ENCODE measurements around the gene CHGA.

CHGA gene

DNA sequence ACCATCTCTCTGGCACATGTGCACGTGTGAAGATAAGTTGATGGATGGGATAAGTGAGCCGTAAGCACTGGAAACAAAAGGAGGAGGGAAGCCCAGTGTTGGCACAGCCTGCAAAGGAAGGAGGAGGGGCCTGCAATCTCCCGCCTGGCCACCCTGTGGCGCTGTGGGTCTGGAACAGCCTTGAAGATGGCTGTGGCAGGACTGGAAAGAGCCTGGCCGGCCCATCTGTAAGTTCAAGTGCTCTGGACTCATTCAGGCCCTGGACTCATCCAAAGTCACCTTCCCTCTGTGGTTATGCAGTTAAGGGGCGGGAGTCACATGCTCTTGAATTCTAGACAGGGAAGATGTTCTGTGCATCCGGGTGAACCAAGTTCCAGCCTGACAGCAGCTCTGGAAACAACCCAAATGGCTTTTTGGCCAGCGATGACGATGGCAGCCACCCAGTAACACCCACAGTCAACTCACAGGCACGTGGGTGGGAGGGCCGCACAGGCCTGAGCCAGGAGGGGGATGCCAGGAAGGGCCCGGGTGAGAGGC lies 50.4 kb downstream of the CHGA start:
- FAIRE-seq = no peak
- DNase-seq (ENCODE audit: extremely low spot score, insufficient read length, low read depth) = no peak

DNA sequence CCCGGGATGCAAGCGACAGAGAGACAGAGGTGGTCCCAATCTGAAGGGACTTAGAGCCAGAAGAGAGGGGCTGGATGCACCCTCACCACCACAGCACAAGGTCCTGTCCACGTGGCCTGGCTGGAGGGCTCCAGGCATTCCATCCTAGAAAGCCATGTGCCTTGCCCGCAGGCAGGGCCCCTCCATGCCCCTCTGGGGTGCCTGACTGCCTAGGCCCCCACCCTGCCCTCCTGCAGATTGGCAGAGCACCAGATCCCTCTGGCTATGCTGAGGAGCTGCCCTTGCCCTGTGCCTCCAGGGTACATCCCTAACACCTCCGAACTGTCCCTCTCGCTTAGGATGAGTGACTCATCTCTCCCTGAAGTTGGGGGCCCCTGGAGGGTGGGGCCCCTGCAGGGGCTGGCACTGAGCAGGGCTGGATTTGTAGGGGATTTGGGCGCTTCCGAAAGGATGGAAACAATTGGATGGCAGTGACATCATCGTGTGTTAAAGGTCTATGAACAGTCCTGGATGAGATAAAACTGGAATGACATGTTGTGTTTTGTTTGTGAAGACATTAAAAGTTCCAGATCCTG lies 50.9 kb downstream of the CHGA start:
- DNase-seq (ENCODE audit: extremely low spot score, insufficient read length, low read depth) = no peak
- no peak for FAIRE-seq

DNA sequence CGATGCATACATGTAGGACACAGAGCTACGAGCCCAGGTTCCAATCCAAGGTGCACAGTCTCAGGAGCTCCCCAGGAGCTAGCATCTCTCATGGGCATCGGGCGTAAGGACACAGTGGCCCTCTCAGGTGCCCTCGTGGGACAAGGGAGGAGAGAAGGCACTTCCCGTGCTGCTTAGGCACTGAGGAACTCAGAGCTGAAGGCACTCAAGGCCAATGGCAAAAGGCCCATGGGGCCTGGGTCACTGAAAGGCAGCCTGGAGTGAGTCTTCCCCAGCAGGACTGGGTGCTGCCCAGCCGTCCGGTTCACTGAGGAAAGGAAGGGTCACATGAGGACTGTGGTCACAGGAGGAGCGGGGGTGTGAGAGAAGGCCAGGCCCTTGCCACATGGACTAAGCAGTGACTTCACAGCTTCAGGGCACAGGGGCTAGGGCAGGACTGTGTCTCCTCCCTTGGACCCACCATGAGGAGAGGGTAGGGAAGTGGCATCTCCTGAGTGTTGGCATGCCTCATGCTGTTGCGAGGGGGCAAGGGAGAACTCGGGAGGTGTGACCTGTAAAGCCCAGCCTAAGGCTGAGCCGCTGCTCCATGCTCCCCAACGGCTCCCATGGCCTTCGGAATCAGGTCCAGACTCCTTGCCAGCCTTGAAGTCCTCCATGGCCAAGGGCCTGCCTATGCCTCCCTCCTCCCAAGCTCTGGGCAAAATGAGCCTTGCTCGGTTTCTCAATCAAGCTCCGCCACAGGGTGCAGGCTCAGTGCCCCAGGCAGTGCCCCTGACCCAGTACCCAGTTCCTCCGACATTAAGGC lies 51.8 kb downstream of the CHGA start:
- FAIRE-seq (no peak), DNase-seq (ENCODE audit: extremely low spot score, insufficient read length, low read depth) (no peak)

DNA sequence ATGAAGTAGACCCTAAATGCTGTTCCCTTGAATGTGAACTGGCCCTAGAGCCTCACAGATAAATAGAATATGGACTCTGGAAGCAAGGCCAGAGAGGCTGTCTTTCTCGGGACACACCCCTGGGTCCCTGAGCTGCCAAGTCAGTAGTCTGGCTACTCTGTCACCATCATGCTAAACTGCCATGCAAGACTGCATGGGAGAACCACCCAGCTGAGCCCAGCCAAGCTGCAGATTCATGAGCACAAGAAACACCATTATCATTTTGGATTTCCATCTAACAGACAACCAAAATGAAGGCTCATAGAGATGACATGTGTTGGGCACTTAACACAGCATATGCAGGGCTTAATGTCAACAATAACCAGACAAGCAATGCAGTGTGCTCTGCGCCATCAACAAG lies 53.3 kb downstream of the CHGA start:
- FAIRE-seq = no peak
- no peak for DNase-seq (ENCODE audit: extremely low spot score, insufficient read length, low read depth)

DNA sequence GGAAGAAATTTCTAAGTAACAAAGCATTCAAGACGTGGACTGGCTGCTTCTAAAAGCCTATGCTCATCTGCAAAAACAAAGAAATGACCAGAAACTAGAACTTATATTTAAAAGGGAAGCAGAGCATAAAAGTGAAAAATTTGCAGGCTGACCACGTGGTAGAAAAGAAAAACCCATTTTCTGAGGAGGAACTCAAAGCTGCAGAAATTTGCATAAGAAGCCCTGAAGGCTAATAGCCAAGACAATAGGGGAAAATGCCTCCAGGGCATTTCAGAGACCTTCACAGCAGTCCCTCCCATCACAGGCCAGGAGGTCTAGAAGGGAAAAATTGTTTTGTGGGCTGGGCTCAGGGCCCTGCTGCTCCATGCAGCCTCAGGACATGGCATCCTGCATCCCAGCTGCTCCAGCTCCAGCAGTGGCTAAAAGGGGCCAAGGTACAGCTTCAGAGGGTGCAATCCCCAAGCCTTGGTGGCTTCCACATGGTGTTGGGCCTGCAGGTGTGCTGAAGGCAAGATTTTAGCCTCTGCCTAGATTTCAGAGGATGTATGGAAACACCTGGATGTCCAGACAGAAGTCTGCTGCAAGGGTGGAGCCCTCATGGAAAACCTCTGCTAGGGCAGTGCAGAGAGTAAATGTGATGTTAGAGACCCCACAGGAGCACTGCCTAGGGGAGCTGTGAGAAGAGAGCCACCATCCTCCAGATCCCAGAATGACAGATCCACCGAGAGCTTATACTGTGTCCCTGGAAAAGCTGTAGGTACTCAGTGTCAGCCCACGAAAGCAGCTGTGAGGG lies 55.5 kb downstream of the CHGA start:
- DNase-seq (ENCODE audit: extremely low spot score, insufficient read length, low read depth) = no peak
- no peak for FAIRE-seq

DNA sequence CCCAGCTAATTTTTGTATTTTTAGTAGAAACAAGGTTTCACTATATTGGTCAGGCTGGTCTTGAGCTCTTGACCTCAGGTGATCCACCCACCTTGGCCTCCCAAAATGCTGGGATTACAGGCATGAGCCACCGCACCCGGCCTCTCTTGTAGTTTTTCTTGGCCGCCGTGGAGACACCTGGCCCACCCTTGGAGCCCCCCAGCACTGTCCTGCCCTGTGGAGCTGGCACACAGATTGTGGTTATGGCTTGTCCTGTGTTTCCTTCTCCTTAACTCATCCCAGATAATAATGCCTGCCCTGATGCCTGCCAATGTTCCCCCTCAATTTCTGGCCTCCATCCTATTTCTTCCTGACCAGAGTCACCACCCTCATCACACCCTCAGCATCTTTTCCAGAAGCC lies 57.9 kb downstream of the CHGA start:
- FAIRE-seq (no peak), DNase-seq (ENCODE audit: extremely low spot score, insufficient read length, low read depth) (no peak)

DNA sequence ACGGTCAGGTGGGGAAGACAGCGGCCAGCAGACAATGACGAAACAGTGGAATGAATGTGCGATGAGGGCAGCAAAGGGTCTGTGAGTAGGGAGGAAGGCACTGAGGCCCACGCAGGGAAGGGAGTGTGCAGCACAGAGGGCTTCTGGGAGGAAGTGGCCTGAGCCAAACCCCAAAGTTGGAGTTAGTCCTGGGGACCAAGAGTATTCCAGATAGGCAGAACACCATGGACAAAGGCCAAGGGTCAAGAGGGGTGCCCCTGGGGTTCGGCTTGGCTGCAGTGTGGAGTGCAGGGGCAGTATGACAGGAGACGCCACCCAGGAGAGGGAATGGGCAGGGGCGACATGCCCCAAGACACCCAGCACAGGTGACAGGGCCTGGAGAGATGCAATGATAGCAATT lies 58.8 kb downstream of the CHGA start:
- no peak for FAIRE-seq
- DNase-seq (ENCODE audit: extremely low spot score, insufficient read length, low read depth) = no peak

DNA sequence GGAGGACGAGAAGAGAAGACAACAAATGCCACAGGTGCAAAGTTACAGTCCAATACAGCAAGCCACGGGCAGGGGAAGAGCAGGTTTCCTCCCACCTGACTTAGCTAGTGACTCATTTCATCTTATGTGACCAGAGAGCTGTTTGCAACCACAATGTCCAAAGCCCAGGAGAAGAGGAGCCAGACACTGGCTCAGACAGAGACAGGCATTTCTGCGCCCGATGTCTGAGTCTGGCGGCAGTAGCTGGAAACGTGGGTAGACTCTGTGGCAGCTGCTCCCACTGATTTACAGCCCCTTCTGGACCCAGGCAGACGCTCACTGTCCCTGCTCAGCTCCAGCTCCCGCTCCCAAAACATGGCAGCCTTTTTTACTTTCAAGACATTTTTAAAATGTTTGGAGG lies 60.0 kb downstream of the CHGA start:
- no peak for FAIRE-seq

DNA sequence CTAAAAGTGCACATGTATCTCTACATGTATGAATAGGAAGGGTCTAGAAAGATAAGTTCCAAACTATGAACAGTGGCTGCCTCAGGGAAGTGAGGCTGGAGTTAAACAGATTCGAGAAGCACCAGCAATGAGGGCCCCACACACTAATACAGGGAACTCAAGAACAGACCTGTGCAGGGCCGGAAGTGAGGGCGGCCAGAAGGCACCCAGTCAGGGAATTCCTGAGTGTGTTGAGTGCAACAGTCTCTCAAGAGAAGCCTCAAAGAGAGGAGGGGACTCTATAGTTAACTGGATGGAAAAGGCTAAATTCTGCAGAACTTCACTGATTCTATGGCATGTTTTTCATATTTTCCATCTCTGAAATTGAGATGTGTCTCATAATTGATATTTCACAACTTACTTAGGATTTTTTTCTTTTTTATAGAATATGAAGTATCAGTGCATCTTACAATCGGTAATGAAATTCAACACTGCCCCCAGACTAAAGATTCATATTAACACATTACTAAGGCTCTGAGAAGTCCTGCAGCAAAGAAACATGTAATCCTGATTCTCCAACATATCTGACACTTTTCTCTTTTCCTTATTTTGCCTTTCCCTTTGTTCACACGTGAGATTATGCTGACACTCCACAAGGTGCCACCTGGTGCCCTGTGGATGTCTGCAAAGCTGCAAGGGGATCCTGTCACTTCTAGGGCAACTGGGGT lies 61.3 kb downstream of the CHGA start:
- FAIRE-seq (no peak), DNase-seq (ENCODE audit: extremely low spot score, insufficient read length, low read depth) (no peak)

More for the DNA sequence above, 60.0 kb downstream of the CHGA start:
- no peak for DNase-seq (ENCODE audit: extremely low spot score, insufficient read length, low read depth)
